GM19372 (cell line): Measurements from ENCODE around the gene C1orf56.

Experiments
- ATAC-seq: cut with Tn5 transposase; IDR thresholded peaks from one replicate; pipeline ENCODE4 v1.9.1; 2021; ENCODE audit warnings: mild to moderate bottlenecking, low read depth, moderate library complexity; ENCODE audit not compliant: unreplicated experiment

The C1orf56 gene

DNA sequence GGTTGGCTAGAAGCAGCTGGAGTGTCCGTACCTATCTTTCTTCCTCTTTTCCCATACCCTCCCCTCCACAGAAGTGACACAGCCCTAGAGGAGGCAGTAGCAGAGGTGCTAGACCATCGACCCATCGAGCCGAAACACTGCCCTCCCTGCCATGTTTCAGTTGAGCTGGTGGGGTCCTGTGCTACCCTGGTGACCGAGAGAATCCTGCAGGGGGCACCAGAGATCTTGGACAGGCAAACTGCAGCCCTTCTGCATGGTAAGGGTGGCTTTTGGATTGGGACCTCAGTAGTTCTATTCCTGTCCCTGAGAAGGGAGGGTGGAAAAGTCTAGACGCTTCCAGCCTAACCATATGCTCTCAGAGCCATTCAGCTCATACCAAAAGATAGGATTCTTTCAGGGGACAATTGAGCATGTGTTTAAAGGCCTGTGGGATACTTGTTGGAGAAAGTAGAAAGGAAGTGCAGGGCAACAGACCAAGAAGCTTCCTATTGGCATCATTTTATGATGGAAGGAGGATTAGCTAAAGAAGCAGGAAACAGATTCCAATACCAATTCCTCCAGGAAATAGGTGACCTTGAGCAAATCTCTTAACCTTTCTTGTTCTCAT lies 22.9 kb upstream of the C1orf56 start:
- no peak for ATAC-seq

DNA sequence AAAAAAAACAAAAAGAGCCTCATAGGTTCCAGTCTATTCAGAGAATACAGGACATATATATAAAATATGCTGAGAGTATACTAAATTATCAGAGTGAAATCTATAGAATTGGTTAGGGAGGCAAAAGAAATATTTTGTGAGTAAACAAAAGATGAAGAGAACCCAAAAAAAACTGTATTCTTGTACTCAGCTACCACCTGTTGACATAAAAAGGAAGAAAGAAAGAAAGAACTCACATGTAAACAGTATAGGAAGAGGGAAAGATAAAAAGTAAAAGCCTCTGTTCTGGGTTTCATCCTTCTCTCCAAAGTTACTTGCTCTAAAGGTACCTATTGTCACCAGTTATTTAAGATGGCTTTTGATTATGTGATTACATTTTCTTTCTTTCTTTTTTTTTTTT lies 21.1 kb upstream of the C1orf56 start:
- ATAC-seq = no peak

DNA sequence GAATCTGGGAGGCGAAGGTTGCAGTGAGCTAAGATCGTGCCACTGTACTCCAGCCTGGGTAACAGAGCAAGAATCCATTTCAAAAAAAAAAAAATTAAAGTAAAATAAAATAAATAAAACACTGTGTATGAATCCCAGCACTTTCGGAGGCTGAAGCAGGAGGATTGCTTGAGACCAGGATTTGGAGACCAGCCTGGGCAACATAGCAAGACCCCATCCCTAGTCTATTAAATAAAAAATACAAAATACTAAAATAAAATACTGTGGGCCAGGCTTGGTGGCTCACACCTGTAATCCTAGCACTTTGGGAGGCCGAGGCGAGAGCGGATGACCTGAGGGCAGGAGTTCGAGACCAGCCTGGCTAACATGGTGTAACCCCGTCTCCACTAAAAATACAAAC lies 15.4 kb upstream of the C1orf56 start:
- no peak for ATAC-seq

DNA sequence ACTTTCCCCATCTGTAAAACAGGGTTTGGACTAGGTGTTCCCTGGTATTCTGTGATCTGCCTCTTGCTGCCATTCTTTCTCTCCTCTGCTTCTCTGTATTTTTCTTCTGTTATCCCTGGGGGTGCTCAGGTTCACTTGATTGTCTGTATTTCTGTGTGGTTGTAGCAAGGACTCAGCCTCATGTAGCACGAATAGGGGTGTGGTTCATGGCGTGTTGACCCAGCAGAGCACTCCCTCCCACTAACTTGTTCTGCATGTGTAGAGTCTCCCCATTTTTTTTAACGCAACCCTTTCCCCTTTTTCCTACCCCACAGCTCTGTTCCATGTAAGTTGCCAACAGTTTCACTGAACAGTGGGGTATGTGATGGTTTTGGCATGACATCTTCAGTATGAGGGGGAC lies 12.4 kb upstream of the C1orf56 start:
- ATAC-seq = no peak

DNA sequence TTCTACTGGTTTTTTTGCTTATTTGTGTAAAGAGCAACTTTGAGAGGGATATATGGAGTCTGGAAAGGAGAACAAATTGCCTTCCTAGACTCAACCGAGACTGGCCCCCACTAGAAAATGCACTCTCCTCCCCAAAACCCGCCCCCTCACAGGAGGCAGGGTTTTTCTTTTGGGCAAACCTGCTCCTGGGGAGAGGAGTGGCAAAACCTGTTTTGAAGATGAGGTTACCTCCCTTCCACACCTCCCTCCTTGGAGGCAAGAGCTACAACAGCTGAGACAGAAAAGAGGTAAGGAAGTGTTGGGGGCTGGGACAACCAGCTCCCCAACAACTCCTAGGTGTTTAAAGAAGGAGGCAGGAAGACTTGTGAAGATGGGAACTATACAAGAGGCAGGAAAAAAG lies 11.2 kb upstream of the C1orf56 start, which contains the start of gene BNIPL:
Gene BNIPL (plus strand): TSS at position 231 of the 400 bp plus-strand sequence. CDS start 140 bp downstream, at position 371.
- no peak for ATAC-seq

DNA sequence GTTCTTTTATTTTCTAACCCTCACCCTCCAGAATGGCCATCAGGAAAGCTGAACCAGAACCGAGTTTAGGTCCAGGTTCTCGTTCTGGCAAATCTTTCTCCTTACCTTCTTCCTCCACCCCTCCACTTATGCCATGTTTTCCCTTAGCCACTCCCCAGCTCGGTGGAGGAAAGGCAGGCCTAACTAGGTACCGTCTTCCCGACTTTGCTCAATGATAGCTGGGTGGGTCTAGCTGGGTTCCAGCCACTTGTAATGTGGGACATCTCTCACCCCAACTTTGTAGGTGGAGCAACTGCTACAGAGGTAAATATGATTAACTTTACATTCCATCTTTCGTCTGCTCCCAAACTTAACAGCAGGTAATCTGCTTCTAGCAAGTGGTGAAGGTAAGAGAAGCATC lies 10.5 kb upstream of the C1orf56 start:
- ATAC-seq = no peak

DNA sequence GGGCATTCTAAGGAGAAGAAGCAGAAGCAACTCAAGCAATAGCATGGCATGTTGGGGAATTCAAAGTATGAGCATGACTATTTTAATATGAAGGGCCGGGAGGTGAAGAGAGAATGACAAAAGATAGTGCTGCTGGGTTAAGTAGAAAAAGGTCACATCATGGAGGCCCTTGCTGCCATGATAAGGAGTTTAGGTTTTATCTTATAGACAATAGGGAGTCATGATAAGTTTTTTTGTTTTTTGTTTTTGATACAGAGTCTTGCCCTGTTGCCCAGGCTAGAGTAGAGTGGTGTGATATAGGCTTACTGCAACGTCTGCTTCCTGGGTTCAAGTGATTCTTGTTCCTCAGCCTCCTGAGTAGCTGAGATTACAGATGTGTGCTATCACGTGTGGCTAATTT lies 8.0 kb upstream of the C1orf56 start:
- no peak for ATAC-seq

DNA sequence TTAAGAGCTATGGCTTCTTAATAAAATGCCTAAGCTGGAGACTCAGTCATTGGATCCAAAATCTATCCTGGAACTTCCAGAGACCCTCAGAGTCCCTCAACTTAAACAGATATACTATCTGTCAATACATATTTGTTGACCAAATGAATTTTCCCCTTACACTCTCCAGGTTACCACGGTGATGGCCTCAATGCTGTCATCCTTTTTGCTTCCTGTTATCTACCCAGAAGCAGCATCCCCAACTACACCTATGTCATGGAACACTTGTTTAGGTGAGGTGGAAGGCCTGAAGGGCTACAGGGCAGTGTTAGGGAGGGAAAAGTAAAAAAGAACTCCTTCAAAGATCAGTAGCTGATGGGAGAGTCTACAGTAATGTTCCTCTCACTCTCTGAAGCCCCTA lies 4.4 kb upstream of the C1orf56 start:
- ATAC-seq = no peak

DNA sequence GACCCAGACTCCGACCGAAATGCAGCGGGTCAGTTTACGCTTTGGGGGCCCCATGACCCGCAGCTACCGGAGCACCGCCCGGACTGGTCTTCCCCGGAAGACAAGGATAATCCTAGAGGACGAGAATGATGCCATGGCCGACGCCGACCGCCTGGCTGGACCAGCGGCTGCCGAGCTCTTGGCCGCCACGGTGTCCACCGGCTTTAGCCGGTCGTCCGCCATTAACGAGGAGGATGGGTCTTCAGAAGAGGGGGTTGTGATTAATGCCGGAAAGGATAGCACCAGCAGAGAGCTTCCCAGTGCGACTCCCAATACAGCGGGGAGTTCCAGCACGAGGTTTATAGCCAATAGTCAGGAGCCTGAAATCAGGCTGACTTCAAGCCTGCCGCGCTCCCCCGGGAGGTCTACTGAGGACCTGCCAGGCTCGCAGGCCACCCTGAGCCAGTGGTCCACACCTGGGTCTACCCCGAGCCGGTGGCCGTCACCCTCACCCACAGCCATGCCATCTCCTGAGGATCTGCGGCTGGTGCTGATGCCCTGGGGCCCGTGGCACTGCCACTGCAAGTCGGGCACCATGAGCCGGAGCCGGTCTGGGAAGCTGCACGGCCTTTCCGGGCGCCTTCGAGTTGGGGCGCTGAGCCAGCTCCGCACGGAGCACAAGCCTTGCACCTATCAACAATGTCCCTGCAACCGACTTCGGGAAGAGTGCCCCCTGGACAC lies 534 bp downstream of the C1orf56 start:
- no peak for ATAC-seq

DNA sequence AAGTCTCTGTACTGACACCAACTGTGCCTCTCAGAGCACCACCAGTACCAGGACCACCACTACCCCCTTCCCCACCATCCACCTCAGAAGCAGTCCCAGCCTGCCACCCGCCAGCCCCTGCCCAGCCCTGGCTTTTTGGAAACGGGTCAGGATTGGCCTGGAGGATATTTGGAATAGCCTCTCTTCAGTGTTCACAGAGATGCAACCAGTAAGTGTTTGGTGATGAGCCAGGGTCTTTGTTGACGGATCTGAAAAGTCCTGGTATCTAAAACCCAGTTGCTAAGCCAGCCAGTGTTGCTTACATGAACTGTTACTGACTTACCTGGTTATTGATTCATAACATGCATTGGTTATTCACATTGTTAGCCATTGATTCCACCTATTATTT lies 1.1 kb downstream of the C1orf56 start:
- no peak for ATAC-seq

DNA sequence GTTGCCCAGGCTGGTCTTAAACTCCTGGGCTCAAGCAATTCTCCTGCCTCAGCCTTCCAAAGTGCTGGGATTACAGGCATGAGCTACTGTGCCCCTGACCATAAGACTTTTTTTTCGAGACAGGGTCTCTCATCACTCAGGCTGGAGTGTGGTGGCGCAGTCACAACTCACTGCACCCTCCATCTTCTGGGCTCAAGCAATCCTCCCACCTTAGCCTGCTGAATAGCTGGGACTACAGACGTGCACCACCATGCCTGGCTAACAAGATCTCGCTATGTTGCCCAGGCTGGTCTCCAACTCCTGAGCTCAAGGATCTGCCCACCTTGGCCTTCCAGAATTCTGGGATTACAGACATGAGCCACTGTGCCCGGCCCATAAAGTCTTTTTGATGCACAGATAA lies 1.9 kb downstream of the C1orf56 start:
- no peak for ATAC-seq

DNA sequence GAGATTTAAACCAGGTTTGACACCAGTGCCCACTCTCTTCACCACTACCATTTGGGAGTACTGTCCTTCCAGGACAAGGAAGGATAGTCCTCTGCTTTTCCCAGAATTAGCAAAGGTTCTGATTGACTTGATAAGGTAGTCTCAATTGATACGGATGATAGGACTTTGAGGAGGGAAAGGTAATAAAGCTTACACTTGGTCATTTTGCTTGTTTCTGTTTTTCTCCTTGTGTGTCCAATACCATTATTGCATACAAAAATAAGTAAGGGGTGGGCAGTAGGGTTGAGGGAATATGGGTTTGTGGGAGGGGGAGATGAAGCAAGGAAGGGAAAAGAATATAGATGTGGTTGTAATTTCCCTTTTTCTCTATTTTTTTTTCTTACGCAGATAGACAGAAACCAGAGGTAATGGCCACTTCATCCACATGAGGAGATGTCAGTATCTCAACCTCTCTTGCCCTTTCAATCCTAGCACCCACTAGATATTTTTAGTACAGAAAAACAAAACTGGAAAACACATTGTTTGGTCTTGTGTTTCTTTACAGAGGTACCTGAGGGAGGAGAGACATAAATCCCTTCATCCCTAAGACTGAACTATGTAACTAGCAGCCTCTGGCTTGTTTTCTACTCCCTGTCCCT lies 2.6 kb downstream of the C1orf56 start:
- ATAC-seq = no peak

DNA sequence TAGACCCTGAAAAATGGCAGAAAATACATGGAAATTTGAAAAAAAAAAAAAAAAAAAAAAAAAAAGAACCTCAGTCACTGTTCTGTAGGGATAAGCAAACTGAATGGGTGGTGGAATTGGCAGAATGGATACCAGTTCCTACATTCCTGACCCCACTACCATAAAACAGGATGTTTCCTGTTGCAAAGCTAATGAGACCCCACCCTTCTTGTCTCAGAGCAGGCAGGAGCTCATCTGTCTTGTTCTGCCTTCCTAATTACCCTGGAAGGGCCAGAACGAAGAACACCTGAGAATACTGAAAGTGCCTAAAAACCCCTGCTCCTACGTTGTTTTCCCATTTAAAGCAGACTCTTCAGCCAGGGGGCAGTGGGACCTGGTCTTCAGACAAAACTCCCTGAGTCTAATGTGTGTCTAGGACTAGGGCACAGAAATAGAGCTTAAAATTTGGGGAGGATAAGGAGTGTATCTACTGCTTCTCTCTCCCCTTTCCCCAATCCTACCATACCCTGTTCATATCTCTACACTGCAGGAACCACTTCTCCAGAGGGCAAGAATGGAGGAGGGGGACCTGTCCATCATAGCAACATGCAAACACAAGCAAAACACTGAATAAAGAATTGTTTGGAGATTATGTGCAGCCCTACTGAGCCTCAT lies 3.9 kb downstream of the C1orf56 start:
- no peak for ATAC-seq

DNA sequence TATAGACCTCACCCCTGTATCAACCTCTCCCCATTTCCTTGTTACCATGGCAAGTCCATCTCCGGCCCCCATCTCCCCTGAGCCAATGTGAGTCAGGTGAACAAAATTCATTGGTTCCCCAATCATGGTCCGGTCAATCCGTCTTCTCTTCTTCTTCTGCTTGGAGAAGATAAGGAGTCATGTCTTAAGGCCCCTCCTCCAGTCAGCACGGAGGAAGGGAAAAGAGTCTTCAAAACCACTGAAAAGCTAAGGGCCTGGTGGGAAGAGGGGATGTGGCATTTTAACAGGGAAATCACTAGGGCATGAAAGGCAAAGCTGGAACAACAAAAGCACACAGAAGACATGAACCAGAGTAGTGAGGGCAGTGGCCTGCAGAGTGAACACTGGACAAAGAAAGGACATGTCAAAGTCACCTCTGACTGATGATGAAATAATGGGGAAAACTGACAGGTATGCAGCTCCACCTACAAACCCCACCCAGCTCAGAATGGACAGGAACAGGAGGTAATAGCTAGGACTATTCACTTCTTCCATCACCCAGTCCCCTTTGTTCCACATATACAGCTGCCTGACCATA lies 7.5 kb downstream of the C1orf56 start:
- ATAC-seq = no peak

DNA sequence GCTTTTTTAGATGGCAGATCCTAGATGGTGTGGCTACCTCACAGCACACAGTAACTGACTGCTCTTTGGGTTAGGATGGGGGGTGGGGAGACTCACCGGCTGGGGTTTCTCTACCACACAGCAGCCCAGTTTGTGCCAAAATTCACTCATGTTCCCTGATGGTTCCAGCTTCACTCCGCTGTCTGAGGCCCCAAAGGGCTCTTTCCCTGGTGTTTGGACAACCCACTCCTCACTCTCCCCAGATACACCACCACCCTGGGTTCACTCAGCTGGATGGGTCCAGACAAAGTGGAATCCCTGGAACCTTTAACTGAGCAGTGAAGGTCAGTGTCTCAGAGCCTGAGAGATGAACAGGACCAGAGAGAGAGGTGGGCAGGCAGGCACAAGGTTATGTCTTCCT lies 8.0 kb downstream of the C1orf56 start:
- no peak for ATAC-seq

DNA sequence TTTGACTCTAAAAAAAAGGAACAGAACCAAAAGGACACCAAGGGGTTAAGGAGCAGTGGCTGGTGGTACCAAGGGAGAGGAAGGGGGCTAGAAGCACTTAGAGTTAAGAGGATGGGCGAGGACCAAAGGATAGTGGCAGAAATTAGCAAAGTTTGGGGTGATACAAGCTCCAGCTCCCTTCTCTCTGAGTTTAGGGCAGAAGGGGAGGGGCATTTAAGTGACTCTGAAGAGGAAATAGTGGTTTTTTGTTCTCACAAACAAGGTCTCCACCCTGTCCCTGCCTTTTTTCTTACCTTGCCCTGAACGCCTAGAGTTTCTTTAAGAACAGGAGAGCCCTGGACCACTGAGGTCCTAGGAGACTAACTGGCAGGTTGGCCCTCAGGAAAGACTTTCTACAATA lies 8.6 kb downstream of the C1orf56 start:
- no peak for ATAC-seq

DNA sequence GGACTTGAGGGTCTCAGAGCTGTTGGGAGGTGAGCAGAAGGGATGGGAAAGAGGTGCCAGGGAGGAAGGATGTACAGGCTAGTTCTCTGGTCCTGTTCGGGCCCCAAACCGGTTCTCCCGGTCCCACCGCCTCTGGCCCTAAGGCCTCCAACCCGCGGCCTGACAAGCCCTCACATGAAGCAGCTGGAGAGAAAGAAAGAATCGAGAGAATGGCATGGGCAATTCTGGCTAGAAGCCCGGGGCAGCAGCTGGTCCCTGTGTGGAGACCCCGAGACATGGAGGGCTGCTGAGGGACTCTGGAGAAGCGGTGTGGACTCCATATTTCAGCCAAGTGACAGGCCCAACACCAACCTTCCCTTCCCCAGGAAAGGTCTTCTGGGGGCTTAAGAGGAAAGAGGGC lies 11.1 kb downstream of the C1orf56 start:
- no peak for ATAC-seq

DNA sequence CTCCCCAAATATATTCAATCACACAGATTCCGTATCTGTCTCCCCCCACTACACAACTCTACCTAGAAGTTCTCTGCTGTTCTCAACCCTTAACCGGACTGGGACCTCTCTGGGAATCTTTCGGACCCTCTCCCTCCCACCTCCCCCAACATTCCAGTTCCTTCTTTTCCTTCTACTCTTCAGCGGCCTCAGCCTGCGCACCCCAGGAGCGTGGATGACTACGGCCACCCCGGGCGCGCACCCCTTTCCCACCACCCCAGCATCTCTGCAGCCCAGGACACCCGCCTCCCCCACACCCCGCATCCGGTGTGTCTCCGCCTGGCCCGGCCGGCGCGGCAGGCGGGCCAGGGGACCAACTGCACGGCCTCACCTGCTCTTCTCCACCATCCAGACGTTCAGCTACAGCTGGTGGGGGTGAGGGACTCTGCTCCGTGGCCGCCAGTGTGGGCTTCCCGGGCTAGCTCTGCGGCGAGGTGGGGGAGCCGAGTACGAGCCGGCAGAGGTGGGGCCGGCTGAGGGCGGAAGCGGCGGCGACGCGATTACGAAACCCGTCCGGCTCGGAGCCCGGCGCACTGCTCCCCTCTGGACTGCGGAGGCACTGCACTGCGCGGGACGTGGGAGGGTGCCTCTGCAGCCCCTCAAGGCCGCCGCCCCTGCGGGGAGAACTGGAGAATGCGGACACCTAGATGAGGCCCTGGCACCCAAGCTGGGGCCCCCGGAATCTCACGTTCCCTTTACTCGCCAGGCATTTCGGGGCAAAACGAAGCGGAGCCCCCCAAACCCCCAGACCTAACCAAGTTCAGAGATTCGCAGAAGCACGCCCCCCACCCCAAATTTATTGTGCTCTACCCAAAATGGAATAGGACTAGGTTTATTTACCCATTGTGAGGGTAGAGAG lies 11.8 kb downstream of the C1orf56 start, which contains the start of gene CDC42SE1:
Gene CDC42SE1 (minus strand): TSS at position 514 of the 898 bp plus-strand sequence. CDS start 3,892 bp downstream, outside the sequence.
- peak; percentile 75 for ATAC-seq

DNA sequence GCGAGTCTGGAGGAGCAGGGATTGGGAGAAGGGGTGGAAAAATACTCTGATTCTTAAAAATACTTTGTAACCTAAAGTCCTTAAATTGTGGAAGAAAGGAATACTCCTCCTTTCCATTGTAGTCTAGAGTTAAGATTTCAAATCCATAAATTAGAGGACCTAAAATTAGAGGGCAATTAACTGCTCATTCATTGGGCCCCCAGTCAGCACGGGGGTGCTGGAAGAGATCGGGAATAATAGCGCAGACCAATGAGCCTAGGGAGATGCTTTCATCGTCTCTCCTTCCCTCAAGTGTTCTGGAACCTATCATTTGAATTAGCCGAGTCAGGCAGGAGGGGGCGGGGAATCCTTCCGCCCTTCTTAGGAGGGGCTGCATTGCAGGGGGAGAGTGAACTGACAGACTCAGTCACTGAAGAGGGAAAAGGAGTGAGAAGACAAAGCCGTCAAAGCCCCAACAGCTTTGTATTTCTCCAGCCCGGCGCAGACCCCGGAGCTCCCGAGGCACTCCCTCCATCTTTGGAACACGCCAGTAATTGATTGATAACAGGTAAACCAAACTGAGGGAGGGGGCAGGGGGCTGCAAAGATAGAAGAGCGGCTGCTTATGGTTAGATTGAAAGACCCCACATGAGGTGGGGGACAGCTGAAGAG lies 12.6 kb downstream of the C1orf56 start, which contains the start of gene MLLT11:
Gene MLLT11 (plus strand): TSS at position 391 of the 650 bp plus-strand sequence. CDS start 6,828 bp downstream, outside the sequence.
- ATAC-seq = no peak
